Pancreas (tissue), 10 donors: ENCODE results near the gene PCSK6. TPM values are rescaled to one million over a fixed set of nuclear protein-coding genes. Genes with fewer than 3 reads are reported as not detected.

Experiments
- ATAC-seq, 4 donors: fragments of 200-7000 bp; cut with Tn5 transposase; one replicate each; pipeline versions ENCODE4 v1.8.0 to v1.9.1; 2020; ENCODE audit warnings: mild to moderate bottlenecking in 4 of 4, moderate library complexity in 4 of 4
- DNase-seq, 6 donors: peaks; one replicate each; pipeline ENCODE4 v3.0.0-alpha.2; 2020
- FAIRE-seq: peaks from 2 replicates; lab custom pipeline; 2012; peaks lifted over from hg19 to GRCh38; lab: Jason Lieb, UNC
- H3K27ac ChIP-seq, 4 donors: fragments of 200-600 bp; sonication (generic); 1 replicate in 3 of 4; 2 replicates in 1 of 4; pipeline versions ENCODE4 v1.5.0 to v1.8.0; 2020
- H3K27me3 ChIP-seq, 4 donors: fragments of 200-600 bp; one replicate each; pipeline ENCODE4 v1.8.0; 2021
- H3K36me3 ChIP-seq, 3 donors: fragments of 200-600 bp; sonication (generic) in 1 of 3; one replicate each; pipeline versions ENCODE4 v1.5.0 to v1.8.0; 2020 to 2021
- H3K4me1 ChIP-seq, 3 donors: fragments of 200-600 bp; one replicate each; pipeline ENCODE4 v1.8.0; 2021
- H3K4me3 ChIP-seq, 4 donors: fragments of 200-600 bp; sonication (generic) in 2 of 4; one replicate each; pipeline versions ENCODE4 v1.5.0 to v1.8.0; 2020 to 2021
- H3K9me3 ChIP-seq, 4 donors: fragments of 200-600 bp; one replicate each; pipeline ENCODE4 v1.8.0; 2021
- CTCF ChIP-seq, 4 donors: fragments of 200-600 bp; sonication (generic) in 3 of 4; IDR thresholded peaks; one replicate each; pipeline versions ENCODE4 v1.5.0 to v1.8.0; 2021; ENCODE audit warnings: antibody characterized with exemption in 4 of 4
- WGBS, 2 donors: extraction: QIAGEN DNeasy Blood & Tissue Kit; methylation state at CpG; one replicate each; pipeline ENCODE4 v1.1.7; 2013; 5-methylcytosine and 5-hydroxymethylcytosine counted together
- intact Hi-C, 3 donors: fragments of 100-400 bp; cut with DNase I; formaldehyde crosslinking; loops; one replicate each; pipeline versions ENCODE4 v1.11.1 to v1.14.2; 2022
- polyA plus RNA-seq, 2 donors: library from polyadenylated mRNA; stranded (reverse); fragments of 200-250 nt; gene quantifications; one replicate each; pipeline ENCODE4 v1.2.3, GENCODE V29; 2013
- total RNA-seq, 6 donors: library from RNA; stranded (reverse); fragmentation: NEBNext Ultra II Directional in 4 of 6; extraction: Animal tissue kit (Norgen Biotek cat#: 25700) in 4 of 6; gene quantifications; one replicate each; pipeline versions ENCODE4 v1.2.1 to v1.2.4, GENCODE V29; 2021 to 2023
- donor health status: healthy with polysubstance abuse.
- donor health status: DM: no; HTN: no; CAD: no; lungs with moderate emphysema.
- donor health status: DM: no; HTN: no; CAD: no.
- donor health status: control.
- donor health status: control.
- donor health status: Bipolar disorder and iron deficiency.
- donor health status: DM: yes; HTN: yes; CAD: no.
- donor health status: DM: no; HTN: no; CAD: no.
- donor health status: DM: no; HTN: no; CAD: no.
- donor health status: DM: yes; HTN: yes; CAD: no.

PCSK6 gene
- total and polyA plus RNA-seq, 8 donors, result 0.87 to 4.5 (median 3.0) TPM

GRCh38 chr15:101525087-101525669, 35.7 kb upstream of the PCSK6 start:
- DNase-seq, result no peak
- no peak for ATAC-seq
- FAIRE-seq, result no peak

DNA sequence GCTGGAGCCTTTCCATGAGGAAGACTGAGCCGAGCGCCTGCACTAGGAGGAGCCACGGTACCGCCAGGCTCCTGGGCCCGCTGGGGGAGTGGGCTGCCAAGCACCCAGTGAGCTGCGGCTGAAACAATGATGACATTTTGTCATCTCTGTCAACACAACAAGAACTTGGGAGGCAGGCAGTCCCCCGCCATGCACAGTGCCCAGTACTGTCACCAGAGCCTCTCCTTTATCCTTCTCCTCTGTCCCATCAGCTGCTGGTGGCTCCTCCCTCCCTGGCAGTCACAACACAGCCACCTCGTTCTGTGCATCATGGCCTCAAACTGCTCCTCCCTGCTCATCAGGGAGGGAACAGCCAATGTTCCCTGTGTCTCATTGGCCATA, 34.0 kb upstream of the PCSK6 start:
- H3K27me3 ChIP-seq, result no peaks in the 10 kb centered on the region
- intact Hi-C loops, result no loop called here
- no peak for TF ChIP-seq CTCF (IDR thresholded peaks at IDR 0.05)
- H3K36me3 ChIP-seq, result no peaks in the 10 kb centered on the region
- DNase-seq (no peak), FAIRE-seq (no peak), ATAC-seq (no peak)
- no peak overlapping the region for H3K4me3 ChIP-seq
- H3K27ac ChIP-seq, result no peak overlapping the region
- H3K9me3 ChIP-seq, result no peaks in the 10 kb centered on the region
- peaks cover 10 to 15% (median 14%) of the 10 kb centered on the region in 3 donors for H3K4me1 ChIP-seq
- 88 to 91% methylated on average over 8 of the region's 8 CpGs for WGBS, 2 donors

More at GRCh38 chr15:101525087-101525669, 35.7 kb upstream of the PCSK6 start:
- Histone ChIP-seq H3K27me3 (no peaks in the 10 kb centered on the region), H3K4me1 (peaks cover 10 to 22% (median 19%) of the 10 kb centered on the region in 3 donors), H3K27ac (no peak overlapping the region), H3K4me3 (no peak overlapping the region), H3K9me3 (no peaks in the 10 kb centered on the region), H3K36me3 (no peaks in the 10 kb centered on the region)
- no peak for TF ChIP-seq CTCF (IDR thresholded peaks at IDR 0.05)
- 90 to 91% methylated on average over 10 of the region's 10 CpGs for WGBS, 2 donors
- intact Hi-C loops, result no loop called here

DNA sequence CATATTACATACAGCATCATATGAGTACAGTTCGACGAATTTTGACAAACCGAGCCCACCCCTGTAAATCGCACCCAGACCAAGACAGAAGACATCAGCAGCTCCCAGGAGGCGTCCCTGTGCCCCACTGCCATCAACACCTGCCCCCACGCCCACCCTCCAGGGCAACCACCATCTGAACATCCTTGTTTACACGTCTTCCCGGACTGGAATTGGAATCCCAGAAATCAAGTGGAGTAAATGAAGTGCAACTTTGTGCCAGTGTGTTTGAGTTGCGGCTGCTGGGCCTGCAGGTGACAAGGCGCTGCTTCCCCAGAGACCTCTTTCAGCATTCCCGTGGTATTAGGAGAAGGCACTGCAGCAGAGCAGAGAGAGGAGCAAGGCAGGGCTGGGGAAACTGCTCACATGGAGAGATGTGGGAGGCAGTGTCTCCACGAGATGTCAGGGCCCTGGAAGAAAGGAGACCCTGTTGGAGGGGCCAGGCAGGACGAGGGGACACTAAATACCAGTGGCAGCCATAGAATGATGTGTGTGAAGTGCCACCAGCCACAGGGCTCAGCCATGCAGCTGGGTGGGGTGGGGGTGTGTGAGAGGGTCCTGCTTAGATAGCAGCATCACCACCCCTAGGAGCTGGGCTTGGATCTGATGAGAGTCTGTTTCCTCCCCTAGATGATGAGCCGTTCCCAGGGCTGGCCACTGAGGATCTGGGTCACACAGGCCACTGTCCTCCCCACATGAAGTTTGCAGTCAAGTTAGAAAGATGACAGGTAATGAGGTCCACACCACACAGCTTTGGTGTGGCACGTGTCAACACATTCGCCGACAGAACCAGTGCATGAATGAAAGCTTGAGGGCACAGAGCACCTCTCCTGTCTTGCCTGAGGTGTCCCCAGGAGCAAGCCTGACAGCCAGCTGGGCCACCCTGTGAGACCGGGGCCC, 33.4 kb upstream of the PCSK6 start:
- no peak overlapping the region for H3K27ac ChIP-seq
- ATAC-seq (no peak), DNase-seq (no peak), FAIRE-seq (no peak)
- H3K4me1 ChIP-seq, result peaks cover 7 to 10% (median 10%) of the 10 kb centered on the region in 3 donors
- no peaks in the 10 kb centered on the region for H3K9me3 ChIP-seq
- H3K27me3 ChIP-seq, result no peaks in the 10 kb centered on the region
- TF ChIP-seq CTCF (IDR thresholded peaks at IDR 0.05), result no peak
- H3K36me3 ChIP-seq, result no peaks in the 10 kb centered on the region
- intact Hi-C loops, result no loop called here
- WGBS, 2 donors, result 81 to 84% methylated on average over 18 of the region's 18 CpGs
- H3K4me3 ChIP-seq, result no peak overlapping the region

GRCh38 chr15:101522091-101522490, 32.6 kb upstream of the PCSK6 start:
- intact Hi-C loops, result no loop called here
- Histone ChIP-seq H3K36me3 (no peaks in the 10 kb centered on the region), H3K27me3 (no peaks in the 10 kb centered on the region), H3K27ac (no peak overlapping the region), H3K9me3 (peaks cover 0 to 5% (median 0%) of the 10 kb centered on the region in 4 donors), H3K4me1 (peaks cover 0 to 2% (median 2%) of the 10 kb centered on the region in 3 donors), H3K4me3 (no peak overlapping the region)
- ATAC-seq, result no peak
- DNase-seq, result no peak
- TF ChIP-seq CTCF (IDR thresholded peaks at IDR 0.05), result no peak
- WGBS, 2 donors, result 77 to 81% methylated on average over 11 of the region's 11 CpGs
- no peak for FAIRE-seq
